Mucosa of stomach (tissue), 1 donor: ENCODE data around the gene BCL11A.

ENCODE experiments used
- H3K27me3 ChIP-seq: one replicate; pipeline ENCODE4 v1.7.0; 2013; ENCODE audit warnings: mild to moderate bottlenecking, low read length; ENCODE audit not compliant: control insufficient read depth, insufficient read depth
- H3K36me3 ChIP-seq: one replicate; pipeline ENCODE4 v1.7.0; 2013; ENCODE audit warnings: low read length; ENCODE audit not compliant: control insufficient read depth, insufficient read depth
- H3K4me1 ChIP-seq: one replicate; pipeline ENCODE4 v1.7.0; 2013; ENCODE audit warnings: mild to moderate bottlenecking, low read length; ENCODE audit not compliant: control insufficient read depth, insufficient read depth
- H3K4me3 ChIP-seq: one replicate; pipeline ENCODE4 v1.7.0; 2013; ENCODE audit warnings: low read length
- H3K9ac ChIP-seq: one replicate; pipeline ENCODE4 v1.7.0; 2013; ENCODE audit warnings: mild to moderate bottlenecking, low read length, moderate library complexity
- H3K9me3 ChIP-seq: one replicate; pipeline ENCODE4 v1.7.0; 2013; ENCODE audit warnings: mild to moderate bottlenecking, low read length, moderate library complexity; ENCODE audit not compliant: control insufficient read depth
- donor health status: Pancreatic carcinoma.

BCL11A gene

DNA sequence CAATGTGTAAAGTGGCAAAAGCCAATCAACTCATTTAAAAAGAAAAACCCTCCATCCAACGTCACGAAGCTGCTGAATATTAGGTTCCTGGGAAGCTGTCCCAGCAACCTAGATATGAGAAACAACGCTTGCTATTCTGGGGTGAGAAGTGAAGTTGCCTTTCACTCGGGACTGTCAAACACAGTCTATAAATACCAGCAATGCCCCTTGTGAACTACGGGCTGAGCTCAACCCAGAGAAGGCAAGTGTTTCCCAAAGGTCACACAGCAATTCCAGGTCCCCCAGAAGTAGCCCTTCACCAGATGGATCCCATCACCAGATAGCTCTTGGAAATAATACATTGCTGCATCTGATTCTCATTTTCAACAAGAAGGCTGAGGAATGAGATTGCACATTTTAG, 67.9 kb downstream of the BCL11A start:
- Histone ChIP-seq H3K27me3 (no peaks in the 10 kb centered on the region), H3K9me3 (no peaks in the 10 kb centered on the region), H3K36me3 (no peaks in the 10 kb centered on the region), H3K4me3 (no peak overlapping the region), H3K9ac (no peak overlapping the region), H3K4me1 (peaks cover 22% of the 10 kb centered on the region)

DNA sequence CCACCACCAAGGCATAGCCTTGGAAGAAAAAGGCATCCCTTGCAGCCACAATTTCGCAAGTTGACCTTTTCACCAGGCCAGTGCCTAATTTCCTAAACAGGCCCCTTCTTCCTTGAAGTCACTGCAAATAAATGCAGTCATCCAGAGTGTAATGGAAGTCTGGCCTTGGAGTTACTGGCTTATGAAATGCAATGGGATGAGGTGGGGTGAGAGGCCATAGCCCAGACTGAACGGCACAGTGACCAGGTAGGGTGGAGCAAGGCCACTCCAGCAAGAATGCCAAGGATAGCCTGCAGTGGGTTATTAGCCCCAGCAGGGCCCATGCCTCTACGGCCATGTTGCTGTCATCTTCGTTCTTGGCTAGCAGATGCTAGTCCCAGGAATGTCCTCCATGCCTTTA, 68.4 kb downstream of the BCL11A start:
- Histone ChIP-seq H3K9ac (no peak overlapping the region), H3K36me3 (no peaks in the 10 kb centered on the region), H3K4me3 (no peak overlapping the region), H3K27me3 (no peaks in the 10 kb centered on the region), H3K9me3 (no peaks in the 10 kb centered on the region), H3K4me1 (peaks cover 27% of the 10 kb centered on the region)

DNA sequence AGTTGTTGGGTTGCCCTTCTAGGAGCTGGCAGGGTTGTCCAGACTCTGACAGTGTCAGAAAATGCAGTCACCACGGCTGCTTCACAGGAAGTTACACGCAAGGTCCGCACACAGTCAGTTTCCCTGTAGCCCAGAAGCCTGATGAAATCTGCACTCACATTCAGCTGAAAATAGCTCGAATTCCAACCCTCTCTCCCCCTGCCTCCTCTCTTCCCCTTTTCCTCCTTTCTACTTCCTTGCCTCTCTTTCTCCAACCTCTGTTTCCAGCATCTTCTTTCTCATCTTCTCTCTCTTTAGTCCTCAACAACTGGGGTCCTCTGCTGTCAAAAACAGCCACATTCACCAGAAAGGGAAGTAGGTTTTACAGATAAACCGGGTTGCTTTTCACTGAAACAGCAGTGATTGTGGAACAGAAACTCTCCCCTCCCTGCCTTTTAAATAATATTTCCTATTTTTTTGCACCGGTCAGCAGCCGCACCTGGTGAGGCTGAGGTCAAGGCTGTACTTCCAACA, 69.3 kb downstream of the BCL11A start:
- Histone ChIP-seq H3K9me3 (no peaks in the 10 kb centered on the region), H3K9ac (no peak overlapping the region), H3K4me3 (no peak overlapping the region), H3K36me3 (no peaks in the 10 kb centered on the region), H3K27me3 (no peaks in the 10 kb centered on the region), H3K4me1 (peaks cover 28% of the 10 kb centered on the region)

DNA sequence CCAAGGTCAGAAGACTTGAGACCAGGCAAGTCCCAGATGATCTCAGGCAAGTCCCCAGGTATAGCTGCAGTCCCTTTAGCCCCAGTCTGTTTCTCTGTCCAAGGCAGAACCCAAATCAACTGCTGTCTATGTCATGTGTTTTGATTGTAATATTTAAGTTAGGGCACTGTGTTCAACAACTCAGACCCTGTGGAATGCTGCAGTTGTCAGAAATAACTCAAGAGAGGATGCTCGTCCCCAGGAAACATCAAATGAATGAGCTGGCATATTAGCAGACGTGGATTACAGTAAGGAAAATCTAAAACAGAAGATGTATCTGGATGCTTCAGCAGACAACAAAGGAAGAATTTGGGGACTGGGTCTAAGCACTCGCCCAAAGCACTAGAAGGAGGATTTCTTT, 70.1 kb downstream of the BCL11A start:
- H3K9ac ChIP-seq: no peak overlapping the region
- H3K4me1 ChIP-seq: peaks cover 28% of the 10 kb centered on the region
- no peaks in the 10 kb centered on the region for H3K36me3 ChIP-seq
- no peaks in the 10 kb centered on the region for H3K9me3 ChIP-seq
- H3K27me3 ChIP-seq: no peaks in the 10 kb centered on the region
- H3K4me3 ChIP-seq: no peak overlapping the region

DNA sequence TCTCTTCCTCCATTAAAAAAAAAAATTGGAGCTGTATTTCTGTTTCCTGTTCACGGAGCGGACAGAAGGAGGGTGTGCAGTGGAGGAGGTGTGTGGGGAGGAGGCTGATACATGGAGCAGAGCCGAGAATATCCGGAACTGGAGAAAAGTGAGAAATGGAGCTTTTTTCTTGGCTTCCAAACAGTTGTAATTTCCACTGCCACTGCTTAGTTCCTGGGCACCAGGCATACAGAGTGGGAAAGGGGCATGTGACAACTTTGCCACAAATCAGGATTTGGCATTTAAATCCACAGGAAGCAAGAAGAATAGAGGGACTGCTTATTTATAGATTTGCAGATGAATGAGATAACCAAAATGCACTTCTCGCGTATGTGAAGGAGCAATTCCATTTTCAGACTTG, 71.2 kb downstream of the BCL11A start:
- no peaks in the 10 kb centered on the region for H3K9me3 ChIP-seq
- no peaks in the 10 kb centered on the region for H3K36me3 ChIP-seq
- no peak overlapping the region for H3K4me3 ChIP-seq
- no peaks in the 10 kb centered on the region for H3K27me3 ChIP-seq
- no peak overlapping the region for H3K9ac ChIP-seq
- H3K4me1 ChIP-seq: peaks cover 28% of the 10 kb centered on the region

DNA sequence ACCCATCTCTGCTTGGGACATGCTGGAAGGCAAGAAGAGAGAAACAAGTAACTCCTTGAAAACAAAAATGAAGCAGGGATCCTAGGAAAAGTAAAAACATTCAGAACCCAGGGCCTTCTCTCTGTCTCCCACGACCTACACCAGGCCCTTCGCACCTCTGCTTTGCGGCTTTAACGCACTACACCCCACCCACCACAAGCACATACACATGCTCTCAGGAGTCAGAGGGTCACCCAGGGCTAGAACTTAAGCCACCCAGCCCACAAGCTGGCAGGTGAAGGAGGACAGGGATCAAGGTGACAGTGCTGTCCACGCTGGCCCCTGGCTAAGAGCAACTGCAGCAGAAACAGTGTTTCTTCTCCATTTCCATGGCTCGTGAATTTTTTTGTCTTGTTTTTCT, 72.2 kb downstream of the BCL11A start:
- H3K27me3 ChIP-seq: no peaks in the 10 kb centered on the region
- H3K4me3 ChIP-seq: no peak overlapping the region
- no peak overlapping the region for H3K9ac ChIP-seq
- H3K36me3 ChIP-seq: no peaks in the 10 kb centered on the region
- H3K9me3 ChIP-seq: no peaks in the 10 kb centered on the region
- H3K4me1 ChIP-seq: peaks cover 31% of the 10 kb centered on the region

DNA sequence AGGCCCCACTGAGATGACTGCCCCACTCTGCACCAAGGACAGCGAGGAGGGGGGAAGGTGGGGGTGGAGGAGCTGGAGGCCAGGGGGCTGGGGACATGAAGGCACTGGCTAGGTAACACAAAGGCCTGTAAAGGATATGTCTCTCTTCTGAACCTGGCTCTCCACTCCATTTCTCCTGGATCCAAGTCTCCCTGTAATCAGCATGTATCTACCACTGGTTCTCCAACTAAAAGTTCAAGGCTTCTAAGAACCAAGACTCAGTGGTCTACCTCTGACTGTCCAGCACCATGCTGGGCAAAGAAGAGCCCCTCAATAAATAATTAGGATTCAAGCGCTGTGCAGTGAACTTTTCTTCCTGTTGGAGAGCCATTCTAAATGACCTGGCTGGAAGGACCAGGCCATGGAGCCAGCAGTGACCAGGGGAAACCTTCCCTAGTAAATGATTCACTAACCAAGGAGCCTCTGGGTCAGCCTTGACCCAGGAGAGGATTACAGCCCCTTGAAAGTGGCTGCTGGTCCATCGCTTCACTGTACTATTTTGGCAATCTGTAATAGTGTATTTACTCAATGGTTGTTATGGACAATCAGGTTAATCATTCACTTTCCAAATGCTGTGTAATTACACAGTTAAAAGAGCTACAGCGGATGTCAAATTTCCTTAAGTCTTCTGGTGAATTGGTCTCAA, 73.2 kb downstream of the BCL11A start:
- peaks cover 36% of the 10 kb centered on the region for H3K4me1 ChIP-seq
- no peaks in the 10 kb centered on the region for H3K36me3 ChIP-seq
- no peaks in the 10 kb centered on the region for H3K27me3 ChIP-seq
- H3K4me3 ChIP-seq: no peak overlapping the region
- no peaks in the 10 kb centered on the region for H3K9me3 ChIP-seq
- H3K9ac ChIP-seq: no peak overlapping the region

DNA sequence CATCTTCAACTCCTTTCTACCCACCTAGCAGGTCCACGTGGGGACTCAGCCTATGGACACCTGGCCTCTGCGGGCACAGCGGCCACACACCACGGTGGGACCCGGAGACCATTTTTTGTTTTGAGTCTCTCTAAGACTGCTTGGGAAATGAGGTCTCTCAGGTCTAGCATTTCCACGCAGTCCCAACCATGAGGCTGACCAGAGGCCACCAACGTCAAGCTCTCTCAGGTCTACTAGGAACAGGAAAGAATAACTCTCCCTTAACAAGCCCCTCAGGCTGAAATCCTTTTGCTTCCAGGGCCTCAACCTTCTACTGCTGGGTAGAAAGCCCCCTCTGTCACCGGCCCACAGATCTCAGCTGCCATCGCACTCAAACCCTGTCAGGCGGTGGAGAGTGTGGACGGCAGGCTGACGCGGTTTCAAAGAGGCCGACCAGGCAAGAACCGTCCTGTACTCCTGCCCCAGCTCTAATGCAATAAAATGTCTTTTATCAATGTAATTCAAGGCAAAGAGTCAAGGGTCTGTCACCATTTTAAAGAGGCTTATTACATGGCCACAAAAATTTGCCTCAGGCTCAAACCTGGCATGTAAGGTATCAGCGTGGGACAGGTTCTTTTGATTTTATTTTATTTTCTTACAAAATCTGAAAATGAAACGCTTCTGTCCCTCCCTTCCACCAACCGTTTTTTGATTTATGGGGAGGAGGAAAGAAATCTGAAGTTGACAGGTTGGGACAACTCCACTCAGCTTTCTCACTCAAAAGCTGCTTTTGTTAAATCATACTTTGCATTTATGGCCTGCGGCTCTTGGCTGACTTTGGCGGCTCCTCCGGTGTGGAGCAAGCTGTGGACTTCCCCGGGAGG, 74.0 kb downstream of the BCL11A start:
- Histone ChIP-seq H3K9ac (no peak overlapping the region), H3K36me3 (no peaks in the 10 kb centered on the region), H3K27me3 (no peaks in the 10 kb centered on the region), H3K9me3 (no peaks in the 10 kb centered on the region), H3K4me1 (peaks cover 36% of the 10 kb centered on the region), H3K4me3 (no peak overlapping the region)

DNA sequence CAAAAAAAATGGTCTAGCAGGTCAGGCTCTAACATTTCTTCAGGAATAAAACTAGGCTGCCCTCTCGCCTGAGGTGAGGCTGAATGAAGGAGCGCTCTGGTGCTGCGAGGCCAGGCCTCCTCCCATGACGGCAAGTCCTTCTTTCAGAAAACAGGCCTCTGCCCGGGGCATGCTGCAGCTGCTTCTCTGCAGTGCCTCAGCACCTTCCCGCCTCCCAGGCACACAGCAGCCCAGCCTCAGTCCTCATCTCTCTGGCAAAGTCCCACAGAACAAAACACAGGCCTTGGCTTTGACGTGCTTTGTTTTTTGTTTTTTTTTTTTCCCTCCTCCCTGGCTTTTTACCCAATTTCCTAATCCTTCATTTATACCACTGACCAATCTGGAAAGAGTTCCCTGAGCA, 74.8 kb downstream of the BCL11A start:
- no peaks in the 10 kb centered on the region for H3K27me3 ChIP-seq
- H3K9me3 ChIP-seq: no peaks in the 10 kb centered on the region
- no peak overlapping the region for H3K4me3 ChIP-seq
- H3K9ac ChIP-seq: no peak overlapping the region
- H3K36me3 ChIP-seq: no peaks in the 10 kb centered on the region
- H3K4me1 ChIP-seq: peaks cover 36% of the 10 kb centered on the region

DNA sequence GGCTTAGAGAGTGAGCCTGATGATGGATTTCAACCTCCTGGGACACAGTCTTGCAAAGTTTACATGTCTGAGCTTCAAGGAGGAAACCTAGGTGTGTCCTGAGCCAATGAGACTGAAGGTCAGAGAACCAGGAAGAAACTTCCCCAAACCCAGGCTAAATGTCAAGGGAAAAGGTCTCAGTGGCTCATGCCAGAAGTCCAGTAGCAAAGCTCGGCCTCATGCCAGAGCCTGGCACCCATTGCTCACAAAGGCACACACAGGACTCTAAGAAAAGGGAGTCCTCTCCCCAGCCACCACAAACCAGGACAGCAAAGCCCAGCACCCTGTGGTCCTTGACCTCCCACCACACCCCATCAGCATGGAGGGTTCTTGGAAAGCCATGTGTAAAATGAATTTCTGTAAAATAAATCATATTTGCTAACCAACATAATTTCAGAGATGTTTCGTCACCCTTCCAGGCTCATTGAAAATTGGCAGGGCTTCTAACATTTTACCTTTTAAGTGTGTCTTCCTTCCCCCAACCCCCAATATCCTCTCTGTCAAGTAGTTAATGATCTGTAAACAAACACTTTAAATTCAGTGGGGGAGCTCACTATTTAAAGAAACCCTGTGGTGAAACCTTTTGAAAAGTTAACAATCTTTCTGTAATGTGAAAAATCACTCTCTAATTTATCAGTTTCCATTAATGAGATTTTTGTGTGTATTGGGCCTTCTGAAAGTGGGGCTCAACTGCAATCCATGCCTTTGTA, 77.1 kb downstream of the BCL11A start:
- Histone ChIP-seq H3K27me3 (no peaks in the 10 kb centered on the region), H3K4me3 (no peak overlapping the region), H3K4me1 (peaks cover 22% of the 10 kb centered on the region), H3K36me3 (no peaks in the 10 kb centered on the region), H3K9me3 (no peaks in the 10 kb centered on the region), H3K9ac (no peak overlapping the region)

DNA sequence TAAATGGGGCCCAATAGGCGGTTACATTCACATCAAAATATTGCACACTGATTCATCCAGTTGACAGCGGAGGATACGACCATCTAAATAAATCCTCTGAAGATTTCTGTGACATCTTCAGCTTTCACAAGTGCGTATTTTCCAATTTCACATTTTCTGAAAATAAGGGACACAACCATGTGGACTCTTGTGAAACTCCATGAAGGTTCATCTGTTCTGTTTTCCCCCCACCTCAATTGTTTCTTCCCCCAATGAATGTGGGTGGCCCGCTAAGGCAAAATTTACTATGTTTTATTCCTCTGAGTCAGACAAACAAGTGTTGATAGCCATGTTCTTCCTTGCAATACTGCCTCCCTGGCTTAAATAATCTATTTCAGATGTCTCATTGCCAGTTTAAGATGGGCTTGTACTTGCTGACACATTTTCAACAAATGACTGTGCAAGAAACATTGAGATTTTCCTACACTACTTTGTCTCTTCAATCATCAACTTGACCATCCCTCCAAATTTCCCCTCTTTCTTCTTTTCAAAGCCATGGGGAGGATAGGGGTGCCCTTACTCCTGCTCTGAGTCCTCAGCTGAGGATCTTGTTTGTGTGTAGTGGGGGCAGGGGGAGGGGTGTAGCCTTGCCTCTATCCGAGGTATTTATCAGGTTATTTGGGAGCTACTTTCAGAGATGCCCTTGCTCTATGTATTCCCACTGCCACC, 78.2 kb downstream of the BCL11A start:
- Histone ChIP-seq H3K36me3 (no peaks in the 10 kb centered on the region), H3K9me3 (no peaks in the 10 kb centered on the region), H3K4me3 (no peak overlapping the region), H3K9ac (no peak overlapping the region), H3K4me1 (peaks cover 11% of the 10 kb centered on the region), H3K27me3 (no peaks in the 10 kb centered on the region)
